Measurements from ENCODE around the gene LARP6. TPM values are rescaled to one million over a fixed set of nuclear protein-coding genes. Genes with fewer than 3 reads are reported as not detected.

The LARP6 gene
- polyA plus RNA-seq, 2 of the 4 experiments (the other 2 are of a cell fraction) = 57.2 to 158 TPM

GRCh38 chr15:70788114-70789049, 65.6 kb downstream of the LARP6 start (continued):
- TF ChIP-seq EP300 (IDR thresholded peaks at IDR 0.05) (peak; percentile 78 to 85; a peak in 4 of 5 replicates), HES2 (IDR thresholded peaks at IDR 0.05) (no peak), ZSCAN20 (CRISPR knock-in tag; IDR thresholded peaks at IDR 0.05) (no peak), RFX5 (IDR thresholded peaks at IDR 0.05) (no peak), HOXB5 (CRISPR knock-in tag; IDR thresholded peaks at IDR 0.05) (0 out of 2 replicates have a peak, but pooled peaks have one; percentile 19), JUN (IDR thresholded peaks at IDR 0.05) (peak; percentile 90 to 95)

- H3K9me3 ChIP-seq = no peaks in the 10 kb centered on the region
- POLR2A ChIA-PET = interaction anchor here (0.6 kb wide), 1 partner anchor 33 kb away, joined by 6 read pairs; no protein-coding TSS in a partner anchor
- DNase-seq (ENCODE audit: low read depth in 1 of 2, low spot score in 1 of 2) = no peak
- TF ChIP-seq KDM5A (IDR thresholded peaks at IDR 0.05) = no peak
- no peak for TF ChIP-seq ESRRA (IDR thresholded peaks at IDR 0.05; ENCODE audit: borderline replicate concordance, low read length)
- TF ChIP-seq RARB (CRISPR knock-in tag; IDR thresholded peaks at IDR 0.05) = no peak
- TF ChIP-seq NPAS2 (CRISPR knock-in tag; IDR thresholded peaks at IDR 0.05; ENCODE audit: borderline replicate concordance) = no peak
- no peak for TF ChIP-seq MYC (IDR thresholded peaks at IDR 0.05; ENCODE audit: borderline replicate concordance, low read length)
- TF ChIP-seq PHF8 (IDR thresholded peaks at IDR 0.05; ENCODE audit: borderline replicate concordance, low read depth) = no peak
- TF ChIP-seq POLR2A (IDR thresholded peaks at IDR 0.05; ENCODE audit: low read length) = no peak
- no peak for TF ChIP-seq RNF2 (IDR thresholded peaks at IDR 0.05; ENCODE audit: borderline replicate concordance, low read depth)
- TF ChIP-seq, protein P1, sequence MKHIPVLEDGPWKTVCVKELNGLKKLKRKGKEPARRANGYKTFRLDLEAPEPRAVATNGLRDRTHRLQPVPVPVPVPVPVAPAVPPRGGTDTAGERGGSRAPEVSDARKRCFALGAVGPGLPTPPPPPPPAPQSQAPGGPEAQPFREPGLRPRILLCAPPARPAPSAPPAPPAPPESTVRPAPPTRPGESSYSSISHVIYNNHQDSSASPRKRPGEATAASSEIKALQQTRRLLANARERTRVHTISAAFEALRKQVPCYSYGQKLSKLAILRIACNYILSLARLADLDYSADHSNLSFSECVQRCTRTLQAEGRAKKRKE (CRISPR knock-in tag; IDR thresholded peaks at IDR 0.05; ENCODE audit: low read depth) = no peak
- TF ChIP-seq FOXS1 (CRISPR knock-in tag; IDR thresholded peaks at IDR 0.05) = no peak
- 93% methylated on average over 4 of the region's 4 CpGs for WGBS (ENCODE audit: missing lambda C conversion rate)
- peak overlapping the region; percentile 79 for H3K4me2 ChIP-seq
- H3K4me3 ChIP-seq = no peak overlapping the region
- H3K4me1 ChIP-seq = peaks cover 90% of the 10 kb centered on the region
- no peak for ATAC-seq
- CTCF ChIA-PET = interaction anchor here (1.2 to 1.8 kb wide), 6 partner anchors 10 to 107 kb away, joined by 3 to 13 read pairs (median 6); no protein-coding TSS in a partner anchor
- peak overlapping the region; percentile 83 to 93 for H3K27ac ChIP-seq
- no peak for FAIRE-seq
These were observed 67.0 kb downstream of the LARP6 start for GRCh38 chr15:70786996-70787395.

- FAIRE-seq = peak; percentile 98
- peak overlapping the region; percentile 70 to 82 for H3K27ac ChIP-seq
- CTCF ChIA-PET = interaction anchor here (1.1 to 3.8 kb wide), 6 partner anchors 10 to 103 kb away, joined by 4 to 32 read pairs (median 5); no protein-coding TSS in a partner anchor
- peak; percentile 57 to 71; a peak in 4 of 6 replicates for ATAC-seq
- peaks cover 75% of the 10 kb centered on the region for H3K4me1 ChIP-seq
- peak in 1 of 2 experiments; percentile 74 for DNase-seq (ENCODE audit: low read depth in 1 of 2, low spot score in 1 of 2)
- 3% methylated on average over 6 of the region's 6 CpGs for WGBS (ENCODE audit: missing lambda C conversion rate)
- peak overlapping the region; percentile 71 for H3K4me2 ChIP-seq
- no peak overlapping the region for H3K4me3 ChIP-seq
- no peaks in the 10 kb centered on the region for H3K9me3 ChIP-seq
- POLR2A ChIA-PET = interaction anchor here (1.4 kb wide), 1 partner anchor 20 kb away, joined by 7 read pairs; the partner anchor contains the start of gene UACA
- TF ChIP-seq FOXS1 (CRISPR knock-in tag; IDR thresholded peaks at IDR 0.05) = no peak
- no peak for TF ChIP-seq RNF2 (IDR thresholded peaks at IDR 0.05; ENCODE audit: borderline replicate concordance, low read depth)
- TF ChIP-seq TP53 (CRISPR knock-in tag; IDR thresholded peaks at IDR 0.05) = no peak
- no peak for TF ChIP-seq ZFP36 (IDR thresholded peaks at IDR 0.05; ENCODE audit: borderline replicate concordance, partially characterized antibody)
- no peak for TF ChIP-seq ZSCAN20 (CRISPR knock-in tag; IDR thresholded peaks at IDR 0.05)
- TF ChIP-seq CHD4 (IDR thresholded peaks at IDR 0.05; ENCODE audit: borderline replicate concordance) = no peak
- TF ChIP-seq, protein P2, sequence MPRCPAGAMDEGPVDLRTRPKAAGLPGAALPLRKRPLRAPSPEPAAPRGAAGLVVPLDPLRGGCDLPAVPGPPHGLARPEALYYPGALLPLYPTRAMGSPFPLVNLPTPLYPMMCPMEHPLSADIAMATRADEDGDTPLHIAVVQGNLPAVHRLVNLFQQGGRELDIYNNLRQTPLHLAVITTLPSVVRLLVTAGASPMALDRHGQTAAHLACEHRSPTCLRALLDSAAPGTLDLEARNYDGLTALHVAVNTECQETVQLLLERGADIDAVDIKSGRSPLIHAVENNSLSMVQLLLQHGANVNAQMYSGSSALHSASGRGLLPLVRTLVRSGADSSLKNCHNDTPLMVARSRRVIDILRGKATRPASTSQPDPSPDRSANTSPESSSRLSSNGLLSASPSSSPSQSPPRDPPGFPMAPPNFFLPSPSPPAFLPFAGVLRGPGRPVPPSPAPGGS (IDR thresholded peaks at IDR 0.05) = no peak
- TF ChIP-seq FOSL2 (IDR thresholded peaks at IDR 0.05) = peak; percentile 51
- TF ChIP-seq FOSL2 (CRISPR knock-in tag; IDR thresholded peaks at IDR 0.05) = peak; percentile 83
- TF ChIP-seq SMC3 (IDR thresholded peaks at IDR 0.05) = no peak
- TF ChIP-seq PHF8 (IDR thresholded peaks at IDR 0.05; ENCODE audit: borderline replicate concordance, low read depth) = no peak
- no peak for TF ChIP-seq MYC (IDR thresholded peaks at IDR 0.05; ENCODE audit: borderline replicate concordance, low read length)
- TF ChIP-seq MAX (IDR thresholded peaks at IDR 0.05) = peak; percentile 53
- TF ChIP-seq EP300 (IDR thresholded peaks at IDR 0.05) = no peak
- peak; percentile 61 for TF ChIP-seq JUNB (IDR thresholded peaks at IDR 0.05)
- TF ChIP-seq CBX2 (IDR thresholded peaks at IDR 0.05; ENCODE audit: borderline replicate concordance, low read depth) = no peak
- TF ChIP-seq RAD21 (conservative IDR thresholded peaks at IDR 0.05 in 1 of 2, IDR thresholded peaks at IDR 0.05 in 1 of 2) = 0 out of 5 replicates have a peak, but pooled peaks of 1 of the 2 experiments have one; percentile 5
- no peak for TF ChIP-seq ZNF302 (CRISPR knock-in tag; IDR thresholded peaks at IDR 0.05)
- TF ChIP-seq KDM5A (IDR thresholded peaks at IDR 0.05) = no peak
These were observed 70.3 kb downstream of the LARP6 start for GRCh38 chr15:70783610-70784022.
